ENCODE data around the gene GJD4. TPM values are rescaled to one million over a fixed set of nuclear protein-coding genes. Genes with fewer than 3 reads are reported as not detected.
A peak's percentile ranks its signal among the peaks of the same experiment; 100 is the strongest.

The GJD4 gene
- total and polyA plus RNA-seq, 8 donors: 0.11 TPM; not detected in 7

DNA sequence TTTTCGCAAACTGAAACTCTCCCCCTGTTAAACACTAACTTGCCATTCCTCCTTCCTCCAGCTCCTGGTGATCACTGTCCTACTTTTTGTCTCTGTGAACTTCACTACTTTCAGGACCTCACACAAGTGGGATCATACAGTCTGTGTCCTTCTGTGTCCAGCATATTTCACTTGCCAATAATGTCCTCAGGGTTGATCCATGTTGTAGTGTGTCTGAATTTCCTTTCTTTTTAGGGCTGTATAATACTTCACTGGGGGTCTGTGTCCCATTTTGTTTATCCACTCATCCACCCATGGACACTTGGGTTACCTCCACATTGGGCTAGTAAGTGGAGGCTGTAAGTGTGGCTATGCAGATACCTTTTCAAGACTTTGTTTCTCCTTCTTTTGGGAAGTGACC is 42.7 kb upstream of the GJD4 start:
- no peaks in the 10 kb centered on the region for H3K9me3 ChIP-seq
- TF ChIP-seq, protein P1, sequence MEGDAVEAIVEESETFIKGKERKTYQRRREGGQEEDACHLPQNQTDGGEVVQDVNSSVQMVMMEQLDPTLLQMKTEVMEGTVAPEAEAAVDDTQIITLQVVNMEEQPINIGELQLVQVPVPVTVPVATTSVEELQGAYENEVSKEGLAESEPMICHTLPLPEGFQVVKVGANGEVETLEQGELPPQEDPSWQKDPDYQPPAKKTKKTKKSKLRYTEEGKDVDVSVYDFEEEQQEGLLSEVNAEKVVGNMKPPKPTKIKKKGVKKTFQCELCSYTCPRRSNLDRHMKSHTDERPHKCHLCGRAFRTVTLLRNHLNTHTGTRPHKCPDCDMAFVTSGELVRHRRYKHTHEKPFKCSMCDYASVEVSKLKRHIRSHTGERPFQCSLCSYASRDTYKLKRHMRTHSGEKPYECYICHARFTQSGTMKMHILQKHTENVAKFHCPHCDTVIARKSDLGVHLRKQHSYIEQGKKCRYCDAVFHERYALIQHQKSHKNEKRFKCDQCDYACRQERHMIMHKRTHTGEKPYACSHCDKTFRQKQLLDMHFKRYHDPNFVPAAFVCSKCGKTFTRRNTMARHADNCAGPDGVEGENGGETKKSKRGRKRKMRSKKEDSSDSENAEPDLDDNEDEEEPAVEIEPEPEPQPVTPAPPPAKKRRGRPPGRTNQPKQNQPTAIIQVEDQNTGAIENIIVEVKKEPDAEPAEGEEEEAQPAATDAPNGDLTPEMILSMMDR (IDR thresholded peaks at IDR 0.05): no peak
- FAIRE-seq: no peak
- no peak for ATAC-seq
- no peaks in the 10 kb centered on the region for H3K4me1 ChIP-seq
- intact Hi-C loops (cut with DNase I): no loop called here
- H3K4me3 ChIP-seq: no peak overlapping the region
- 92 to 100% methylated on average over 1 of the region's 1 CpG for WGBS, 2 donors
- peaks cover 0 to 10% (median 0%) of the 10 kb centered on the region in 3 donors for H3K36me3 ChIP-seq
- no peak overlapping the region for H3K27ac ChIP-seq
- H3K27me3 ChIP-seq: no peaks in the 10 kb centered on the region
- DNase-seq: no peak

DNA sequence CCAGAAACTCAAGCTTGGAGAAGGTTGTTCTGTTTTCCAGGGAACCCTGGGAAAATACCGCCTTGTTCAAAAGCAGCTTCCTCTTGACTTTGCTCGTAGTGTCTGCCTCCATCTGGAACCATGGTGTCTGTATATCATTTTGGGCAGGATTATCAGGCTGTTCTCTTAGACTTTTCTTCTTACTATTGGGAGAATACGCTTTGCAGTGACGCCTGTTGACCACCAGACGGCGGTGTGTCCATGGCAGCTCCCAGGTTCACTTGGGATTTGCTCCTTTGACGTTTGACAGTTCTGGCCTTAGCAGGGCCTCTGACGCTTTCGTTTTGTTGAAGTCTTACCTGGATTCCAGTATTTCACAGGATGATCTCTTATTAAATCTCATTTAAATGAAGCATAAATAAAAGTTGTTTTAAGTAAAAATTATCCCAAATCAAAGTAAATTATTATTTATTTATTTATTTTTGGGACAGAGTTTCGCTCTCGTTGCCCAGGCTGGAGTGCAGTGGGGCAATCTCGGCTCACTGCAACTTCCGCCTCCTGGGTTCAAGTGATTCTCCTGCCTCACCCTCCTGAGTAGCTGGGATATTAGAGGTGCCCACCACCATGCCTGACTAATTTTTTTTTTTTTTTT is 41.8 kb upstream of the GJD4 start:
- no peaks in the 10 kb centered on the region for H3K9me3 ChIP-seq
- 36 to 37% methylated on average over 13 of the region's 13 CpGs for WGBS, 2 donors
- FAIRE-seq (no peak), DNase-seq (peak in 3 of 6 donors; percentile 12 to 64 (median 52)), ATAC-seq (peak; percentile 80 to 90 (median 89))
- peaks cover 0 to 11% (median 0%) of the 10 kb centered on the region in 3 donors for H3K36me3 ChIP-seq
- no peak overlapping the region for H3K27ac ChIP-seq
- H3K27me3 ChIP-seq: no peaks in the 10 kb centered on the region
- no peak overlapping the region for H3K4me3 ChIP-seq
- H3K4me1 ChIP-seq: no peaks in the 10 kb centered on the region
- intact Hi-C loops (cut with DNase I): no loop called here
- TF ChIP-seq, protein P1 (IDR thresholded peaks at IDR 0.05): peak; percentile 92 to 98 (median 98)

DNA sequence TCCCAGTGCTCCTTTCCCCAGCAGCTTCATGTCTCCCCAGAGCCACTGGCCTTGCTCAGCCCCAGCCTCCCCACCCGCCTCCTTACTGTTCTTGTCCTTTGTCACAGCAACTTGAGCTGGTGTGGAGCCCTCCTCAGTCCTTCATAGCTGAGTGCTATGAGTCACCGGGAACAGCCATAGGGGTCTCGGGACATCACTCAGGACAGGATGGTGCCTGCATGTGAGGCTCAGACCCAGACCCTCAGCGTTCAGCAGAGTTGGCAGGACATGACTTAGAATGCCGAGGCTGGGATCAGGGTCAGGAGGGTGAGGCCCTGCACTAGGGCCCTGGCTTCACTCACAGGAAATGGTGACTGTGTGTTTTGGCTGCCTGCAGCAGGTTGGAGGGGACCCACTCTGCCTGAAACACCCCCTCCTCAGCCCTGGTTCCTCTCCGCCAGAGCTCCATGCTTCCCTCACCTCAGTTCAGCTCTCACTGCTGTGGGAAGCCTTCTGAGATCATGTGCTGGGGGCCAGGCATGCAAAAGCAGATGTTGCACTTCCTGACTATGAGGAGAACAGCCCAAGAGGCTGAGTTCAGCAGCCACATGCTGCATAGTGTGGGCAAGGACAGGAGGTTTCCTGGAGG is 40.7 kb upstream of the GJD4 start:
- DNase-seq (peak in 1 of 6 donors; percentile 30), ATAC-seq (peak in 3 of 4 donors; percentile 7 to 71 (median 54))

DNA sequence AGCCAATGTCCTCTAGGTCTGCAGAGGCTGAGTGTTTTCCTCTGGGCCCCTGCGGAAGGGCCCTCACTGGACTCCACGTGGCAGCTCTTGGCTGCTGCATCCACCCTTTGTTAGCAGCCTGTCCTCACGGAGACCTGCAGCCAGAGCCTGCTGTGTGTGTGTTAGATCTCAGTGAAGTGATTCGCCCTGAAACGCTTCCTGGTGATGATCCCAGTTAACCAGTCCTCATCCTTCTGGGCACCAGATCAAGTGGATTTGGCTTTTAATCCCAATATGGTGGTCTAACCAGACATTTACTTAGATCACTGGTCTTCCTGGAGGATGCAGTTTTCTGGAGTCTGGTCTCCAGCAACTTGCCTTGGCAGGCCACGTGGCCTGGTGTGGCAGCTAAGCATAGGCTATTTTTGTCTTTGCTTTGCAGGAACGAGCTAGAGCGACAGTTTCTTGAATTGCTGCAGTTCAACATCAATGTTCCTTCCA is 39.5 kb upstream of the GJD4 start:
- WGBS, 2 donors: 83% methylated on average over 8 of the region's 8 CpGs
- ATAC-seq (no peak), DNase-seq (no peak), FAIRE-seq (no peak)
- TF ChIP-seq, protein P1 (IDR thresholded peaks at IDR 0.05): no peak
- intact Hi-C loops (cut with DNase I): no loop called here
- Histone ChIP-seq H3K4me1 (no peaks in the 10 kb centered on the region), H3K9me3 (no peaks in the 10 kb centered on the region), H3K27ac (no peak overlapping the region), H3K36me3 (peaks cover 0 to 24% (median 0%) of the 10 kb centered on the region in 3 donors), H3K27me3 (no peaks in the 10 kb centered on the region), H3K4me3 (no peak overlapping the region)

More for the DNA sequence above, 40.7 kb upstream of the GJD4 start:
- Histone ChIP-seq H3K4me3 (no peak overlapping the region), H3K27ac (no peak overlapping the region), H3K4me1 (no peaks in the 10 kb centered on the region), H3K9me3 (no peaks in the 10 kb centered on the region), H3K27me3 (no peaks in the 10 kb centered on the region), H3K36me3 (peaks cover 0 to 21% (median 0%) of the 10 kb centered on the region in 3 donors)
- TF ChIP-seq, protein P1 (IDR thresholded peaks at IDR 0.05): no peak
- intact Hi-C loops (cut with DNase I): no loop called here
- 82 to 90% methylated on average over 6 of the region's 6 CpGs for WGBS, 2 donors
- no peak for FAIRE-seq

DNA sequence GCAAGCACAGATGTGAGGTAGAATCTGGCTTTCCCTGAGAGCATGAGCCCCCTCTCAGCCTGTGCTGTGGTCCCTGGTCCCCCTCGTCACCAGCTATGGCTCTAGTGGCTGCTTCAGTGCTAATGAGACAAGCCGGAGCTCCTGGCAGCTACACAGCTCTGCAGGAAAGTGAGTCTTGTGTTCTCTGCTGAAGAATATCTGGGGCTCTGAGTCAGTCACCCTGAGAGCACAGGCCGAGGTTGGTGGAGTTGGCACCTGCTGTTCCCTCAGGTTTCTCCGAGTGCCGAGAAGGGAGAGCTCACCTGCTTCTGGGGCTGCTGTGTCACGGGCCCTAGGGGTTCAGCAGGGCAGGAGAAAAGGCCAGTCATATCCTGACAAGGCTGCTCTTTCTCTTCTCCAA is 37.2 kb upstream of the GJD4 start:
- peaks cover 0 to 30% (median 0%) of the 10 kb centered on the region in 3 donors for H3K36me3 ChIP-seq
- intact Hi-C loops (cut with DNase I): no loop called here
- FAIRE-seq: no peak
- DNase-seq: no peak
- no peaks in the 10 kb centered on the region for H3K27me3 ChIP-seq
- H3K4me1 ChIP-seq: no peaks in the 10 kb centered on the region
- 90 to 97% methylated on average over 6 of the region's 6 CpGs for WGBS, 2 donors
- no peak overlapping the region for H3K27ac ChIP-seq
- TF ChIP-seq, protein P1 (IDR thresholded peaks at IDR 0.05): no peak
- H3K4me3 ChIP-seq: no peak overlapping the region
- ATAC-seq: no peak
- no peaks in the 10 kb centered on the region for H3K9me3 ChIP-seq

Measured in pancreas (tissue), 10 donors.